ENCODE results near the gene SRMS. TPM values are rescaled to one million over a fixed set of nuclear protein-coding genes. Genes with fewer than 3 reads are reported as not detected.

Gene SRMS
- total RNA-seq, 1 donor from 2014 or later: not detected

DNA sequence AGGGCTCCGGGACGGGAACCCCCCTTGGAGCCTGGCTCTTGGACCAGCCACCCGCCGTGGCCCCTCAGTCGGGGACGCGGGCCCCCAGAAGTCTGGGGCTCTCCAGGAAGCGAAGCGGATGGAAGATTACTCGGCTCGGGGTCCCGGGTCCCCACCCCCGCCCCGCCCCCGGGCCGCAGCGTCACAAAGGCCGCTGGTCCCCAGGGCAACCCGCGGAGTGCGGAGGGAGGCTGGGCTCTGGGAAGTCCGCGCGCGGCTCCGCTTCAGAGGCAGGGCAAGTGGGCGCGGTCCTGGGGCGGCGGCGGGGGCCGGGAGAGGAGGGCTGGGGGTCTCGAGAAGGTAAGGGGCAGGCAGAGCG is 6.4 kb upstream of the SRMS start, which contains the start of gene FNDC11:
FNDC11 (plus strand) TSS at position 227 of the 358 bp plus-strand sequence. CDS start 1,505 bp downstream, outside the sequence.
- no peak for DNase-seq (ENCODE audit: low spot score)

DNA sequence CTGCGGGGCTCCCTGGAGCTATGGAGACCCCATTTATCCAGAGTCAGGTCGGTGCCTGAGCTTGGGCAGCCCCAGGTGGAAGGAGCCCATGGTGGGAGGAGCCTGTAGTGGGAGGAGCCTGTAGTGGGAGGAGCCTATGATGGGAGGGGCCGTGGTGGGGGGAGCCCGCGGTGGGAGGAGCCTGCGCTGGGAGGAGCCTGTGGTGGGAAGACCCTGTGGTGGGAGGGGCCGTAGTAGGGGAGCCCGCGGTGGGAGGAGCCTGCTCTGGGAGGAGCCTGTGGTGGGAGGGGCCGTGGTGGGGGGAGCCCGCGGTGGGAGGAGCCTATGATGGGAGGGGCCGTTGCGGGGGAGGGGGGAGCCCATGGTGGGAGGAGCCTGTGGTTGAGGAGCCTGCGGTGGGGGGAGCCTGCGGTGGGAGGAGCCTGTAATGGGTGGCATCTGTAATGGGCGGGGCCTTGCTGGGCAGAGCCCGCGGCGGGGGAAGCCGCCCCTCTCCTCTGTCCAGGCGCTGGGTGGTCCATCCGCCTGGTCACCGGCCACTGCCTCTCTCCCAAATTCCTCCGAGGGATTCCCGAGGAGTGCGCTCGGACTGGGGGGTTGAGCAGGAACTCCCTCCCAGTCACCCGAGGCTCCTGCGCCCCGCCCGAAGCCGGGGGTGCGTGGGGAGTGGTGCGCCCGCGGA is 5.8 kb upstream of the SRMS start:
- DNase-seq (ENCODE audit: low spot score): no peak

DNA sequence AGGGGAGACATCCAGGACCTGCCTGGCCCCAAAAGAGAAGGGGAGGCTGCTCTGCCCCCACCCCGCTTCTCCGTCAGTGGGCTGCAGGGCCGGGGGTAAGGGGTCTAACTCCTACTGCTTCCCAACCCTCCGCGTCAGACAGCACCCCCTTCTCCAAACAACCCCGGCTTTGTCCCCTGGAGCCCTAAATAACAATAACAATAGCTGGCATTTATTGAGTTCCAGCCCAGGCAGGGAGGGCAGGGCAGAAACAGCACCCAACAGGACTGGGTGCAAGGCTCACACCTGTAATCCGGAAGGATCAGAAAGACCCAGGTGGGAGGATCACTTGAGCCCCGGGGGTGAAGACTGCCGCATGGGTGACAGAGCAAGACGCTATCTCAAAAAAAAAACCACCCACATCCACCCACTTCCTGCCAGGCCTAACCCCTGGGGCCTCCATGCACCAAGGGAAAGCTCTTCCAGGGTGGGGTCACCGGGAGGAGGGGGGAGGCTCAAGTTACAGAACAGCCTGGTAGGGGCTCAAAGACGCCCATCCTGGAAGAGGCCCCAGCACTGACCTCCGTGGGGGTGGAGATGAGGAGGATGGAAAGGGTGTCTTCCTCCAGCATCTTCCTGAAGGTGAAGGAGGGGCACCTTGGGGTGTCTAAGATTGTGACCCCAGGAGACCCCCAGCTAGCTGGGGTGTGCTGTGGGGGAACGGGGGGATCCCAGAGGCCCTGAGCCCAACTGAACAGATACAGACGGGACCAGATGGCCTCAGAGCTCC is 5.1 kb upstream of the SRMS start:
- DNase-seq (ENCODE audit: low spot score): no peak

DNA sequence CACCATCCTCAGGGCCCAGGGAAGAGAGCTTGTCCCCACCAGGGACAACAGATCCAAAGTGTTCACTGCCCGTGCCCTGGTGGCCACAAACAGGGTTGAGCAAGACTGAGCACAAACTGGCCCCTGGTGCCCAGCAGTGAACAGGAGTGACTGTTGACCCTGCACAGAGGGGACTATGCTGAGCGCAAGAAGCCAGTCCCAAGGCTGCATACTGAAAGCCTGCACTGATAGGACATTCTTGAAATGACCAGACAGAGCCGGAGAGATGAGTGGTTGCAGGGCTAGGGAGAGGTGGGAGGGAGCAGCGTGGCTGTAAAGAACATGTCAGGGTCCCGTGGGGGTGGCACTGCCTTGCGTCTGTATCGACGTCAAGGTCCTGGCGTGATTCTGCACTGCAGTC is 3.5 kb upstream of the SRMS start:
- no peak for DNase-seq (ENCODE audit: low spot score)

DNA sequence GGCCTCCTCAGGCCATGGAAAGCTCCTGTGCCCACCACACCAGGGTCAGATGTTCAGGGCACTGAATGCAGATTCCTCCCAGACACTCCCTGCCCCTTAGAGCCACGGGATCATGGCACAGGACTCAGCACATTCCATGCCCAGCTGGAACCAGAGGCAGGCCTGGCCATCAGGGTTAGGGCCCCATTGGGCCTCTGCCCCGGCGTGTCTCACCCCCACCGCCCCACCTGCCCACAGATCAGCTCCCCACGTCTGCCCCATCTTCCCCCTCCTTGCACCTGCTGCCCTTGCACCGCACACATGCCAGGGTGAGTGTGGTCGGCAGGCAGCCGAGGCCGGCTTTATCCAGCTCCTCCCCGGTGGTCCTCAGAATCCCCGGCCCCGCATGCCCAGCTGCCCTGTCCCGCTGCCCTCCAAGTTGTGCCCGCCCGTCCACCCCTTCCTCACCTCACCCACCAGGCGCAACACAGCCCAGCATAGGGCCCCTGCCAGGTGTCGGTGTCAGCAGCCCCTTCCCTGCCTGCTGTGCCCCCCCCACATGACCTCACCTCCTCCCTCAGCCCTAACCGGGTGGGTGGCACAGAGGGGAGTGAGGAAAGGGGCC is 2.2 kb upstream of the SRMS start:
- no peak for DNase-seq (ENCODE audit: low spot score)

DNA sequence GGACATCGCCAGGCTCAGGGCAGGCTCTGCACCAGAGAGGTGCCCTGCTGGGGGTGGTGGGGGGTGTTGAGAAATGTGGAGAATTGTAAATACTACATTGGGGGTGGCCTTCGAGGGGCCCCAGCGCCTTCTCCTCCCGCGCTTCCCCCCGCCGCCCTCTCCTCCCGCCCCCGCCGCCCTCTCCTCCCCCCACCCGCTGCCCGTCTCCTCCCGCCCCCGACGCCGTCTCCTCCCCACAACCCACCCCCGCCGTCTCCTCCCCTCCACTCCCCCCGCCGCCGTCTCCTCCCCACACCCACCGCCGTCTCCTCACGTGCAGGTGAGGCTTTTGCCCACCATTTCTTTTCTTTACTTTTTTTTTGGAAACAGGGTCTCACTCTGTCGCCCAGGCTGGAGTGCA is 1.5 kb upstream of the SRMS start:
- no peak for DNase-seq (ENCODE audit: low spot score)

DNA sequence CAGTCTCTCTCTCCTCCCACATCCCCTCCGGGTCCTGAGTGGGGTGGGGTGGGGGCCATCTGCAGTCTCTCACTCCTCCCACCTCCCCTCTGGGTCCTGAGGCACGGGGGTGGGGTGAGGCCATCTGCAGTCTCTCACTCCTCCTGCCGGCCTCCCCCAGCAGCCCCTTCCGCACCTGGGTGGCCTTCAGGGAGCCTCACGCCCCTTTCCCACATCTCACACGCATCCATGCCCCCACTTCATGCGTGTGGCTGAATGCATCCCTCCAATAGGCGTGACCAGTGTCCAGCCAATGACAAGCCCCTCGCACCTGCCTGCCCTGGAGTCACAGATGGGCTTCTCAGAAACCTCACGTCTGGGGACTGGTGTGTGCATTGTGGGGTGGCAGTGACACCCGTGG is 993 bp upstream of the SRMS start:
- DNase-seq (ENCODE audit: low spot score): no peak

DNA sequence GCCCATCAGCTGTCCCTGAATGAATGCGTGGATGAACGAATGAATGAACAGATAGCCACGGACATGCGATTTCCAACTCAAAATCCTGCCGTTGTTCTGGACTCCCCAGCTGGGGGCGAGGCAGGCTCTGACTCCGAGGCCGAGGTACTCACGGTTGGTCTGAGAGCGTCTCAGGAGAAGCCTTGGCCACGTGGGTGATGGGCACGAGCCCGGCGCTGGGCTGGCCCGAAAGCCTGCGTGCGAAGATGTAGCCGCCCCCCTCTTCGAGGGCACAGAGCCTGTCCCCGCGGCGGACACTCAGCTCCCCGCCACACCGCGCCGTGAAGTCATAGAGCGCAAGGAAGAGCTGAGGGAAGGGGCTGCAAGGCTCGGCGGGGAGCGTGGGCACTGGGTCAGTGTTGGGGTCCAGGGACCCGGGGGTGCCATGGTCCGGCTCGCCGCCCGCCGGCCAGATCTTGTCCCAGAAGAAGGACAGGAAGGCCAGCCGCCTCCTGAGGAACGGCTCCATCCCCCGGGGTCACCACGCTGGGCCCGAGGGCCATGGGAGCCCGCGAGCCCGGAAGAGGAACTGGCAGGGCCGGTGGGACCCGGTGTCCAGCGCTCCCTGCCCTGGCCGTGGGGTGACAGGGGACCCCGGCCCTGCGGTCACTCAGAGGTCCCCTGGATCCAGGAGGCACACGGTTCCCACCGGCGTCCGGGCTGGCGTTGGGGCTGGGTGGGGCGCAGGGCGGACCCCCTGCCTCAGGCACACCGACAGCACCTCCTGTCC is 409 bp downstream of the SRMS start:
- no peak for DNase-seq (ENCODE audit: low spot score)

DNA sequence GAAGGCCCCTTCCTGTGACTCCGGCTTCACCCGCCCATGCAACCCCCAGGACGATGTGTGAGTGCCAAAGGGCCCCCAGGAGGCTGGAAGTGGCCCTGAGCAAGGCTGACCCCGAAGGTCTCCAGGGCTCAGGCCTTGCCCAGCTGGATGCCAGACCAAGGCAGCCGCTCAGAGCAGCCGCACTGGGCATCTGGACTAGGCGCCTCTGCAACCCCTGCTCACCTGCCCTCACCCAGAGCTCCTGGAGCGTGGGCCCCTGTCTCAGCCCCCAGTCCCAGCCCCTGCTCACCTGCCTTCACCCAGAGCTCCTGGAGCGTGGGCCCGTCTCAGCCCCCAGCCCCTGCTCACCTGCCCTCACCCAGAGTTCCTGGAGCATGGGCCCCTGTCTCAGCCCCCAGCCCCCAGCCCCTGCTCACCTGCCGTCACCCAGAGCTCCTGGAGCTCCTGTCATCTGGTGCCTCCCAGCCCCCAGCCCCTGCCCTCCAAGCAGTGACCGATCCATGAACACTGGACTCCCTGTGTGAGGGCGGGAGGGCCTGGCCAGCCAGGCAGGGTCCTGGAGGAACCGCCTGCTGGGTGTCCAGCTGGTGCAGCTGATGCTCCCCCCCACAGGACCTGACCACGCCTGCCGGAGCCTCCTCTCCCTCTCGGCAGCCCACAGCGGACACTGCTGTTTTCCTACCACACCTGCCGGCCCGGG is 1.1 kb downstream of the SRMS start:
- DNase-seq (ENCODE audit: low spot score): no peak

DNA sequence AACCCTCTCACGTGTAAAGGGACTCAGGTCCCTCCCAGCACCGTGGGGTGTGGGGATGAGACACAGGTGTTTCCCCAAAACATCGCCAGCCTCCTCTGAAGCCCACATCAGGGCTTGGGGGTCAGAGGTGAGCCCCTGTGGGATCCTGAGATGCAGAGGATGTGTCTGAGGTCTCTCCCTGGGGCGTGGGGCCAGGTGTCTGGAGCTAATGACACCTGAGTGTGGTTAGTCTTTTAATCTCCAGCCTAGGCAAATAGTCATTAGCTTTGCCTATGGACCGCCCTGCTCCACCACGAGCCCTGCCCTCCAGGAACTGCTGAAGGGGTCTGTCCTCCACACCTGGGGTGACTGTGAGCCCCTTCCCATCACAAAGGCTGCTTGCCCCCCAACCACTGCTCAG is 1.7 kb downstream of the SRMS start:
- no peak for DNase-seq (ENCODE audit: low spot score)

DNA sequence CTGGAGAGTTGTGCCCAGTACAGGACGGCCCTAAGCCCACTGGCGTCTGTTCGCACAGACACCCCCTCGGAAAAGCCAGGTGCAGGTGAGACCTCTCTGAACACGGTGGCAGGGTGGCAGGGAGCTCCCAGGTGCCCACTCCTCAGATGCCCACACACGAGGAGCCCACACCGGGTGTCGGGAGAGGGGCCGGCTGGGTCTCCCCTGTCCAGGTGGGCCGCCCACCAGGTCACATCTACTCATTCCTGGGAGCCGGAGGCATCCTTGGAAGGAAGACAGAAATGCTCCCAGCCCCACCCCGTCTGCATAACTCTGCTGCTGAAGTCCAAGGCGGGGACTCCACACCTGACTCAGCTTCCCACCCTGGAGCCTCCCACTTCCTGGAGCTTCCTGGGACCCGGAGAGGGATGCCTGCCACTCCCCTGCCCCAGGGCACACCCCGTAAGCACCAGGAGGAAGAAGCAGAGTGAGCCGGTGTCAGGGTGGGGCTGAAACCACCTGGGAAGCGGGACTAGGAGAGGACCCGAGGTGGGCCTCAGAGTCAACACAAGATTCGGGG is 2.5 kb downstream of the SRMS start:
- DNase-seq (ENCODE audit: low spot score): no peak

DNA sequence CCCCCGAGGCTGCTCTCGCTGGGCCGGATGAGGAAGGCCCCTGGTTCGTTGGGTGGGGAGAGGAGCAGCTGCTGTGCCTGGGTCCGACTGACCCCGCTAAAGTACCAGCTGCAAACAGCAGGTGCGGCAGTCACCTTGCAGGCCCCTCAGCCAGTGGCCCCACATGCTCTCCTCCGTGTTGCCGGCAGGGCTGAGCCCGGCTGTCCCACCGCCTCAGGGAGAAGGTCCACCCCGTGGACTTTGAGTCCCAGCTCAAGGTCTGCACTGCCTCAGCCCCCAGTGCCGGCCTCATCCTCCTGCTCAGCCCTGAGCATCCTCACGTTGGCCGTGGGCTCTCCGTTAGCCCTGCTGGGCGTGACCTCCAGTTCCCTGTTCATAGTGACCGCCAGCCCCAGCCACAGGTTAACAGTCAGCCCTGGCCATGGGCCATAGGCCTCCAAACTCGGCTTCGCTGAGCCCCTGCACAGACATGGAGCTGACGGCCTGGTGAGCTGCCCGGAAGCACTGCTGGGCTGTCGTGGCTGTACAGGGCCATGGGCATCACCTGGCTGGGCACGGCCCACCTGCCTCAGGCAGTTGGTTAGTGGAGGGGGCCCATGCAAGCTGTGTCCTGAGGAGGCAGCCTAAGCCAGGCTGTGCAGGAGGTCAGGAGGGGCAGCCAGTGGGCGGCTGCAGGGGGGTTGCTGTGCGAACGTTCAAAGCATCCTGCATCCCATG is 3.1 kb downstream of the SRMS start:
- DNase-seq (ENCODE audit: low spot score): no peak

DNA sequence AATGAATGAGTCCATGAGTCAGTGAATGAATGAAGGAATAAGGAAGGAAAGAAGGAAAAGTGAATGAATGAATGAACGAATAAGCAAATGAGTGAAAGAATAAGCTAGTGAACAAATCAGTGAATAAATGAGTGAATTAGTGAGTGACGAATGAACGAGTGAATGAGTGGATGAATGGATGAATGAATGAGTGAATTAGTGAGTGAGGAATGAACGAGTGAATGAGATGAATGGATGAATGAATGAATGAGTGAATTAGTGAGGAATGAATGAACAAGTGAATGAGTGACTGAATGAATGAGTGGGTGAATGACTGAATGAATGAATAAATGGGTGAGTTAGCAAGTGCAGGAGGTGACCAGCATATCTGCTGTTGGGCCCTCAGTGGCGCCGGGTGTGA is 3.8 kb downstream of the SRMS start:
- no peak for DNase-seq (ENCODE audit: low spot score)

DNA sequence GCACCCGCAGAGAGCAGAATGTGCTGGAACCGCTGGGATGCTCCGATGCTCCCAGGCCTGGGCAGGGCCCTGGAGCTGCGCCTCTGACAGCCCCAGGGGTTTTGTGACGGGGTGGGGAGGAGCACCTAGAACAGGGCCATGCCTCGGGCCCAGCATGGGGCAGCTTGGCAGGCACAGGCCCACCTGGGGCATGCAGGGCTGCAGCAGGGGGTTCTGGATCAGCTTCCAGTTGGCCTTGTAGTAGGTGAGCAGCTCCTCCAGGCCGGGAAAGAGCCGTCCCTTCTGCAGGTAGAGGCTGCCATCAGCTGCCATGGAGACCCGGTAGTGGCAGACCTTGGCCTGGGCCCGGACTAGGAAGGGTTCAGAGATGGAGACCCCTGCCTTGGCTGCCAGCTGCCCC is 4.4 kb downstream of the SRMS start:
- DNase-seq (ENCODE audit: low spot score): no peak

DNA sequence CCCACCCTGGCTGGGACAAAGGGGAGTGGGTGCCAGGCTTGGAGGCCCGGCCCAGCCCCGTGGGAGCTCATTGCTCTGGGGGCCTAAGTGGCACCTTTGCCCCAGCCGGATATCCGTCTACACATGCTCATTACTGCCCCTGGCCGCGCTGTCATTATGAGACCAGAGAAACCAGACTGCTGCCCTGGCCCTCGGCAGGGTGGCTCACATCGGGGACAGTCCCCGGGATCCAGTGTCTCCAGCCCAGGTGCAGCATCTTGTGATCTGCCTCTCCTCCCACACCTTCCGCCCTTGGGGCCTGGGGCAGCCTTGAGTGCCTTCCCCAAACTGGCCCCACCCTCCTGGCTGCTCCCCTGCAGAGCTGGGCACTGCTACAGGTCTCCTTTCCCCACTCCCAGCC is 4.9 kb downstream of the SRMS start:
- DNase-seq (ENCODE audit: low spot score): no peak

DNA sequence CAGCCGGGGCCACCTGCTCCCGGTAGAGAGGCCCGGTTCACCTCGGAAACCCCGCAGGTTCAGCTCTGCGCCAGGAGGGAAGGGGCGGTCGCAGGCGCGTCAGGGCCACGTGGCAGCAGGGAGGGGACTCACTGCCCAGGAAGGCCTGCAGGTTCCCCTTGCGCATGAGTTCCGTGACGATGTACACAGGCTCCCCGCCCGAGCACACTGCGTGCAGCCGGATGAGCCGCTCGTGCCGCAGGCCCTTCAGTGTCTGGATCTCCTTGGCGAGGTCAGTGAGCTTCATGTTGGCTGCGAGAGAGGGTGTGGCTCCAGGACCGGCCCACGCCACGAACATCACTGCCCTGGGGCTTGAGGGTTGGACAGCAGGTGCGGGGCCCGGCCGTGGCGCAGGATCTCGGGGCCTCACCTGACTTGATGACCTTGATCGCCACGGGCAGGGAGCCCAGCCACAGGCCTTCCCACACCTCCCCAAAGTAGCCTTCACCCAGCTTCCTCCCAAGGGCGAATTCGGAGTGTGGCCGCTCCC is 5.5 kb downstream of the SRMS start:
- no peak for DNase-seq (ENCODE audit: low spot score)

DNA sequence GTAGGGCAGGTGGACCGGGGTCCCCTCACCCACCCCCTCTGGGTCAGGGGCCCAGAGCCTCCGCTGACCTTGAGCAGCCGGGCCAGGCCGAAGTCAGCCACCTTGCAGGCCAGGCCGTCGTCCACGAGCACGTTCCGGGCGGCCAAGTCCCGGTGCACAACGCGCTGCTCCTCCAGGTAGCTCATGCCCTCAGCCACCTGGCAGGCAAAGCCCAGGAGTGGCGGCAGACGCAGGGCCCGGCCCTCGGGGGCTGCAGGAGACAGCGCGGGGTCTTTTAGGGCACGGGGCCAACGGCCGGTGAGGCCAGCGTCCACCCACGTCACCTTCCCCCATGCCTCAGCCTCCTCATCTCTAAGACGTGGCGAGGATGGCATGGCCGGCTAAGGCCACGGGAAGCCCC is 6.2 kb downstream of the SRMS start:
- DNase-seq (ENCODE audit: low spot score): no peak

DNA sequence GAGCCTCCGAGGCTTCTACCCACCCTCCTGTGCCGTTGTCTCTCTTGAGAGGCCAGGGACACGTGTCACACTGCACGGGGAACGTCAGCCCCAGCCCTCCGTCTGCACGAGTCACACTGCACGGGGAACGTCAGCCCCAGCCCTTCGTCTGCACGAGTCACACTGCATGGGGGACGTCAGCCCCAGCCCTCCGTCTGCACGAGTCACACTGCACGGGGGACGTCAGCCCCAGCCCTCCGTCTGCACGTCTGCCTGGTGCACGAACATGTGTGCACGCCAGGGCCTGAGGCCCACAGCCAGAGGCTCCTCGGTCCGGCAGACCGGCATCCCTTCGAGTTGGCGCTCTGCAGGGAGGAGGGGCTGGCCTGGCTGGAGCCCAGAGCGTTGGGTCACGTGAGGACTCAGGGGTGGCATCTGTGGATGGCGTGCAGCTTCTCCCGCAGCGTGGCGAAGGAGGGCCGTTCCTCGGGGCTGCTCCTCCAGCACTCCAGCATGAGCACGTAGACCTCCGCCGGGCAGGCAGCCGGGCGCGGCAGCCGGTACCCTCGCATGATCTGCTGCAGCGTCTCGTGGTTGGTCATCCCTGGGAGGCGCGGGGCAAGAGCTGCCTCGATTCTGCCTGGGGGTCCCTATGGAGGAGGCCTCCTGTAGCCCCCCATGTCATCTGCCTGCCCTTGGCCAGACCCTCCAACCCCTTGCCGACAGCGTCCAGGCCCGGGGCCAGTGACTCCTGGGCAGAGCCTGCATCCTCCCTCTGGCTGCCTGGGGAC is 6.9 kb downstream of the SRMS start:
- DNase-seq (ENCODE audit: low spot score): no peak
